Measurements from ENCODE around the gene TMEM80. TPM values are rescaled to one million over a fixed set of nuclear protein-coding genes. Genes with fewer than 3 reads are reported as not detected.

TMEM80 gene
- total and polyA plus RNA-seq, 12 donors = 10.1 to 24.2 (median 14.5) TPM

DNA sequence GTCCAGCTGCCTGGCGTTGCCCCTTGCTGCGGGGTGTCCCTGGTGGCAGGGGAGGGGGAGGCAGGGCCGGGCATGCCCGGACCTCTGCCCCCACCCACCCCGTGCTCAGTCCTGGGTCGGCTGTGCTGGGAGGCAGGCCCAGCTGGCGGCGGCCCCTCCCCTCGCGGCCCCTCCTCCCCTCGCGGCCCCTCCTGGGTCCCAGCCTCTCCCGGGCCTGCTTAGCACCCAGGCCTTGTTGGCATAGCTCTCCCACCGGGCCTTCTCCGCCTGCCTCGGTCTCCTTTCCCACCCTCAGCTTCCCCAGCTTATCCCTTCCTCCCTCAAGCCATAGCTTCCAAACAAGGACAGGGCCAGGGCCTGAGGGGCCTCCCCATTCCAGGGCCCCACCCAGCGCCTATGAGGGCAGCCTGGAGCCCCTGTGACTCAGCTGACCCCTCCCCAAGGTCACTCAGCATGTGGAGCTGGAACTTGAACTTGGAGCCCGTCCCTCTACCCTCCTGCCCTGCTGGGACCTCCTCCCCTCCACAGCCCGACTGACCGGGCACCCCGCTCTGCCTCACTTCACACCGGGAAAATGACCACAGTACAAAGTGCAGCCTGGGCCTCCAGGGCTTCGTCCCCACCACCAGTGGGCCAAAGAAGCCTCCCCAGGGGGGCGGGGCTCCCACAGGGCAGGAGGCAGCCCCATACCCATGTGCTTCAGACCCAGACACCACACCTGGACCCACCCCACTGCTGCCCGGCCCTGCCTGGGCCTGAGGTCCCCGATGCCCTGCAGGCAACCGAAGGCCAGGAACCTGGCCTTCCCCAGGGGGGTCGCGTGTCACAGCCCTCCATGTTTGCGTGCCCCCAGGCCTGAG, 11.6 kb downstream of the TMEM80 start:
- peaks cover 0 to 10% (median under 1%) of the 10 kb centered on the region in 9 donors for H3K36me3 ChIP-seq
- ATAC-seq (peak in 6 of 8 donors; percentile 13 to 78 (median 44)), DNase-seq (no peak)
- no peaks in the 10 kb centered on the region for H3K9me3 ChIP-seq
- WGBS, 2 donors = 49% methylated on average over 30 of the region's 30 CpGs
- peaks cover 0 to 49% (median 24%) of the 10 kb centered on the region in 9 donors for H3K4me1 ChIP-seq
- TF ChIP-seq, protein P1, sequence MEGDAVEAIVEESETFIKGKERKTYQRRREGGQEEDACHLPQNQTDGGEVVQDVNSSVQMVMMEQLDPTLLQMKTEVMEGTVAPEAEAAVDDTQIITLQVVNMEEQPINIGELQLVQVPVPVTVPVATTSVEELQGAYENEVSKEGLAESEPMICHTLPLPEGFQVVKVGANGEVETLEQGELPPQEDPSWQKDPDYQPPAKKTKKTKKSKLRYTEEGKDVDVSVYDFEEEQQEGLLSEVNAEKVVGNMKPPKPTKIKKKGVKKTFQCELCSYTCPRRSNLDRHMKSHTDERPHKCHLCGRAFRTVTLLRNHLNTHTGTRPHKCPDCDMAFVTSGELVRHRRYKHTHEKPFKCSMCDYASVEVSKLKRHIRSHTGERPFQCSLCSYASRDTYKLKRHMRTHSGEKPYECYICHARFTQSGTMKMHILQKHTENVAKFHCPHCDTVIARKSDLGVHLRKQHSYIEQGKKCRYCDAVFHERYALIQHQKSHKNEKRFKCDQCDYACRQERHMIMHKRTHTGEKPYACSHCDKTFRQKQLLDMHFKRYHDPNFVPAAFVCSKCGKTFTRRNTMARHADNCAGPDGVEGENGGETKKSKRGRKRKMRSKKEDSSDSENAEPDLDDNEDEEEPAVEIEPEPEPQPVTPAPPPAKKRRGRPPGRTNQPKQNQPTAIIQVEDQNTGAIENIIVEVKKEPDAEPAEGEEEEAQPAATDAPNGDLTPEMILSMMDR (IDR thresholded peaks at IDR 0.05) = no peak
- peak overlapping the region in 6 of 10 donors; percentile 31 to 75 (median 44) for H3K27ac ChIP-seq
- intact Hi-C loops (cut with DNase I) = no loop called here
- peak overlapping the region; percentile 19 to 55 (median 40) for H3K4me3 ChIP-seq
- H3K27me3 ChIP-seq = peaks cover 6 to 60% (median 45%) of the 10 kb centered on the region in 7 donors

DNA sequence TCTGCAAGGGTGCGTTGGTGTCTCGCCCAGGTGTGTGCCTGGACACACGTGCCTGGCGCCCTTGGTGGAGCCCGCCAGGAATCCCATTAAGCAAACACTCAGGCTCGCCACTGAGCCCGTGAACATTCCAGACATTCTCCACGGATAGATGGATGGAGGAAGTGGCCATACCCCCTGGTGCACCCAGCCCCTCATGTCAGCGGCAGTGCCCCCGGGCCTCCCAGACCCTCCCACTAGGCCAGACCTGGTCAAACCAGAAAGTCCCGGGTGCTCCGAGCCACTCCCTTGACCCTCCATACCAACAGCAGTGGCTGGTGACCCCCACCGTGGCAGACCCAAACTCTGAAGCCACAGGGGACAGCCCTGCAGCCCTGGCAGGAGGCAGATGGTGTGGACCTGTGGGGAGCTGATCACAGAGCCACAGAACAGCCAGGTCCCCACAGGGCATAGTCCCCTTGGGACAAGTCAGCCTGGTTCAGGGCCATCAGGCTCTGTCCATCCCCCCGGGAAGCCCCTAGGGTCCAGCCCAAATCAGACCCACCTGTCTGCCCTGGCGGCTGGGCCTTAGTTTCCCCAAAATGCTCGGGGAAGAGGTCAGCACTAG, 12.3 kb downstream of the TMEM80 start:
- Histone ChIP-seq H3K27ac (peak overlapping the region in 1 of 10 donors; percentile 41), H3K27me3 (peaks cover 6 to 60% (median 45%) of the 10 kb centered on the region in 7 donors), H3K4me3 (no peak overlapping the region), H3K4me1 (peaks cover 0 to 45% (median 24%) of the 10 kb centered on the region in 9 donors), H3K36me3 (peaks cover 0 to 4% (median 0%) of the 10 kb centered on the region in 9 donors), H3K9me3 (no peaks in the 10 kb centered on the region)
- TF ChIP-seq, protein P1 (IDR thresholded peaks at IDR 0.05) = no peak
- DNase-seq = no peak
- 84 to 87% methylated on average over 16 of the region's 16 CpGs for WGBS, 2 donors
- intact Hi-C loops (cut with DNase I) = no loop called here
- no peak for ATAC-seq

GRCh38 chr11:708511-708910, 12.9 kb downstream of the TMEM80 start:
- Histone ChIP-seq H3K4me3 (no peak overlapping the region), H3K36me3 (no peaks in the 10 kb centered on the region), H3K4me1 (peaks cover 0 to 43% (median 24%) of the 10 kb centered on the region in 9 donors), H3K27ac (no peak overlapping the region), H3K9me3 (no peaks in the 10 kb centered on the region), H3K27me3 (peaks cover 6 to 62% (median 45%) of the 10 kb centered on the region in 7 donors)
- intact Hi-C loops (cut with DNase I) = no loop called here
- TF ChIP-seq, protein P1 (IDR thresholded peaks at IDR 0.05) = no peak
- DNase-seq = no peak
- ATAC-seq = no peak
- 71 to 74% methylated on average over 7 of the region's 7 CpGs for WGBS, 2 donors

- Histone ChIP-seq H3K27me3 (peaks cover 6 to 70% (median 45%) of the 10 kb centered on the region in 7 donors), H3K9me3 (no peaks in the 10 kb centered on the region), H3K4me1 (peaks cover 0 to 43% (median 24%) of the 10 kb centered on the region in 9 donors), H3K27ac (no peak overlapping the region), H3K36me3 (no peaks in the 10 kb centered on the region), H3K4me3 (no peak overlapping the region)
- 72 to 74% methylated on average over 25 to 27 of the region's 27 CpGs for WGBS, 2 donors
- TF ChIP-seq, protein P1 (IDR thresholded peaks at IDR 0.05) = no peak
- intact Hi-C loops (cut with DNase I) = no loop called here
- ATAC-seq (no peak), DNase-seq (no peak)
Measured at GRCh38 chr11:709109-709997, 13.7 kb downstream of the TMEM80 start.

All from heart right ventricle (tissue), 16 donors.